HG03159 (cell line): ENCODE measurements around the gene NOTUM.

Experiments
- ATAC-seq: cut with Tn5 transposase; IDR thresholded peaks from one replicate; pipeline ENCODE4 v1.9.1; 2021; ENCODE audit warnings: mild to moderate bottlenecking, moderate library complexity; ENCODE audit not compliant: unreplicated experiment

The NOTUM gene

GRCh38 chr17:81926451-81927151 lies 34.4 kb downstream of the NOTUM start:
- ATAC-seq: peak; percentile 12

GRCh38 chr17:81925860-81926450 lies 35.0 kb downstream of the NOTUM start:
- ATAC-seq: no peak

GRCh38 chr17:81924557-81925532 lies 36.1 kb downstream of the NOTUM start:
- ATAC-seq: no peak

DNA sequence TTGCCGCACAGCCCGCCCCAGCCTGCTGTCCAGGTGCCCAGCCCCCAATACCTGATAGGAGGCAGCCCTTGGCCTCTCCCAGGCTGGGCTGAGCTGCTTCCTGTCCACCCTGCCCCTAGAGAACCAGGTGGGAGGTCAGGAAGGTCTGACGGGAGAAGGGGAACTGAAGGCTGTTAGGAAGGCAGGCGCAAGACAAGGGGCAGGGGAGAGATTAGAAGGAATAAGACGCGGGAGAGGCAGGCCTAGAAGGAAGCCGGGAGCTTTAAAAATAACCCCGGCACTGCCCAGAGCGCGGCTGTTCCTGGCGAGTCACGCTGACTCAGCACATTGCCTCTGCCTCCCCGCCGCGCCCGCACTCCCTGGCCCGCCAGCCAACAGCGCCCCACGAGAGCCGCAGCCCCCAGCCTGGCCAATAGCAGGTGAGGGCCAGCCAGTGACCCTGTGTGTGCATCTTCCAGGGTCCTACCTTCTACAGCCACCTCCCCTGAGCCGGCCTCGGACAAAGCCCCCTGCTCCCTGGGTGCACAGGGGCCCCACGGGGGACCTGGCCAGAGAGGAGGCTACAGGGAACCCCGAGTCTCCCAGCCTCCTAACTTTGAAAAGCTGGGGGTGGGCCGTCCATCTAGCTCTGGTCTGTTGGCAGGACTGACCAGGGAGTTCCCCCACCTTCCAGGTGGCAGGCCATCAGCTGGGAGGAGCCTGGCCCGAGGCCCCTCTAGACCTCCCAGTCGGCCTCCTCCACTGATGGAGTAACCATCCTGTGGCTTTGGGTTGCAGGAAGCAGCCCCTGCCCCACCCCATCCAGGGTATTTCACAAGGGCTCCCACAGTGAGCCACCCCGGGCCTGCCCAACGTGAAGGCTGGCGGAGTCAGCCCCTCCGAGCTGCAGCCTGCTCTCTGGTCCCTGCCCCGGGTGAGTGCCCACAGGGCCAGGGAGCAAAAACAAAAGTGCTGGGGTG lies 37.4 kb downstream of the NOTUM start:
- ATAC-seq: no peak

- ATAC-seq: no peak
These were observed 38.3 kb downstream of the NOTUM start for GRCh38 chr17:81922566-81923301.

- ATAC-seq: no peak
These were observed 38.9 kb downstream of the NOTUM start for GRCh38 chr17:81921996-81922565.

DNA sequence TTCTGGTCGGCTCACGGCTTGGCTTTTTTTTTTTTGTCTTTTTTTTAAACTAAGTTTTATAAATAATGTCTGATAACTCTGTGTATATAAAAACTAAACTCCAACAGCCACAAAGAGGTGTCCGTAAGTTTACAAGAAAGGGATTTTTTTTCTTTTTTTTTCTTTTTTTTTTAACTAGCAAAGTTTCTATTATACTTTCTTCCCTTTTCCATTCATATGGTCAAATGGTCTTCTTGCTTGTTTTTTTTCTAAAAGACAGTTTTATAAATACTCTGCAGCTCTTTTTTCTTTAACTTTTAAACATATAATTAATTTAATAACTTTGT lies 39.5 kb downstream of the NOTUM start:
- no peak for ATAC-seq

DNA sequence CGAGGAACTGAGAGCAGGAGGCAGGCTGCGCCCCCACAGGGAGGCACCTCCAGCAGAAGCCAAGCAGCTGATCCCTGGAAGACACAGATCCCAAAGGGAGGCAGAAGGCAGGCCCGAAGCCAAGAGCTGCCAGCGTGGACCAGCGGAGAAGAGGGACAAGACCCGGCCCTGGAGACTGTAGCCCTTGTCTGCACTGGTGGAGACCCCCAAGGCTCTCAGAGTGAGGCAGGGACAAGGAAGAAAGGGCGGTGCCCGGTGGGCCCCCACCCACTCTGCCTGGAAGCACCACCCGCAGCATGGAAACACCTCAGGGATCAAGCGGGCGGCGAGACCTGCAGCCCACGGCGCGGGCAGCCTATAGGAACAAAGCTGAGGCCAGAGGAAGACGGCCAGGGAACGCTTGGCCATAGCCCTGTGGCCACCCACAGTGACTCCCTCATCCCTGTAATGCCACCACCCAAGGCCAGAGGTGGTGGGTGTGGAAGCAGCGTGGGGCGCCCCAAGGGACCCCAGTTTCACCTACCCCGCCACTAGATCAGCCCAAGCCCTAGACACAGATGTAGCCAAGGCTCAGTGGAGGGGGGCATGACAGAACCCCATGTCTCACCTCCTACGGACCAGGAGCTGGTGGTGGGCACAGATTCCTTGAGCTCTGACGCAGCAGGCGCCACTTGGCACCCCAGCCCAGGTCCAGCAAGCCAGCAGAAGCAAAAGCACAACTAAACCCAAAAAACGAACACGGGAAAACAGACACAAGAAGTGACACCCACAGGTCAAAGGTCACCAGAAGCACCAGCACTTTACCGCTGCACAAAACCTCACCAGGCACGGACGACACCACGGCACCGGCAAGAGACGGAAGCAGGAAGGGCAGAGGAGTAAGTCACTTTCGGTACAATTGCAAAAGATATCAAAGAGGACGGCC lies 40.1 kb downstream of the NOTUM start:
- no peak for ATAC-seq

GRCh38 chr17:81918832-81919545 lies 42.0 kb downstream of the NOTUM start:
- no peak for ATAC-seq

GRCh38 chr17:81918333-81918669 lies 42.7 kb downstream of the NOTUM start:
- ATAC-seq: peak; percentile 13

DNA sequence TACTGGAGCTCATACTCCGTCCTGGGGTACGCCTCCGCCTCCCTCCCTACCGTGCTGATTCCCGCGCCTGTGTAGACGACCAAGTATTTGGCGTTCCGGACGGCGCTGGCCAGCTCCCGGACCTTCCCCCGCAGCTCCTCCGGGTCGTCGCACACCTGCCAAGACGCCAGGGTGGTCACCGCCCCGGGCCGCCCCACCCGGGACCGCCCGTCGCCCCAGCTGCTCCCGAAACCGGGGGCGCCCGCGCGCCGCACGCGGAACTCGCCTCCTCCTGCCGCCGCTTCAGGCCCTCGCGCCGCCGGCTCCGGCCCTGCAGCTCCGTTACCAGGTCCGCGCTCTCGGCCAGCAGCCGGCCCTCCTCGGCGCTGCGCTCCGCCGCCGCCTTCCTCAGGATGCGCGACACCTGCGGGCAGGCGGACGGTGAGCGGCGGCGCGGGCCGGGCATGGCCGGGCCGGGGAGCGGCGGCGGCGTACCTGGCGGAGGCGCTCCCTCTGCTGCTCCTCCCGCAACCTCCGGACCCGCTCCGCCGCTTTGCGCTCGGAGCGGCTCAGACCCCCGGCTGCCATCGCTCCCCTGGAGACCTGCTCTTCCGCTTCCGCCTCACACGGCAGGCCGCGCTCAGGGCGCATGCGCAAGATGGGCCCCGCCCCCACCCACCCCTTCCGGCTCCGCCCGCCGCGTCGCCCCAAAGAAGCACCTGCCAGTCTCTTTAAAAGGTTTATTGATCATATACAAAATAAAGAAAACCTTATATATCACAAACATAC lies 43.2 kb downstream of the NOTUM start, which contains the start of gene SIRT7:
Gene SIRT7 (minus strand): TSS at position 612 of the 768 bp plus-strand sequence. CDS start 45 bp downstream, at position 567.
- ATAC-seq: peak; percentile 71

DNA sequence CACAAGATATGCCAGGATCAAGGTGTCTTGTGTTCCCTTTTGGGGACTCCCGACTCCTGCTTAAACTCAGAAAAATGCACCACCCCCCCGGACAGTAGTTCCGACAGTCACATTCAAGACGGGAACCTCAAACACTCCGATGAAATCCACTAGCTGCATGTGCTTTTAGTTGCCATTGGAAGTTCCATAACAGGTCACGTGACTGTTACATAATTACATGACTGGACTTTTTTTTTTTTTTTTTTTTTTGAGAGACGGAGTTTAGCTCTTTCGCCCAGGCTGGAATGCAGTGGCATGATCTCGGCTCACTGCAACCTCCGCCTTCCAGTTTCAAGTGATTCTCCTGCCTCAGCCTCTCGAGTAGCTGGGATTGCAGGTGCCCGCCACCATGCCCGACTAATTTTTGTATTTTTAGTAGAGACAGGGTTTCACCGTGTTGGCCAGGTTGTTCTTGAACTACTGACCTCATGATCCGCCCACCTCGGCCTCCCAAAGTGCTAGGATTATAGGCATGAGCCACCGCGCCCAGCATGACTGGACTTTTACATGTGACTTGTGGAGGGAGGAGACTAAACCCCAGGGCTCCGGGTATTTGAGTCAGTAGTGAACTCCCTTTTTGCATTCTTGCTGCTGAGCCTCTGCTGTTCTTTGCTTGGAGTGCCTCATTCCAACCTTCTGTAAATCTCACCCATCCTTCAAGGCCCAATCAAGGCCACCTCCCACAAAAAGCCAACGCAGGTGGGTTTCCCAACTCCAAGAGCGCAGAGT lies 44.6 kb downstream of the NOTUM start:
- no peak for ATAC-seq

DNA sequence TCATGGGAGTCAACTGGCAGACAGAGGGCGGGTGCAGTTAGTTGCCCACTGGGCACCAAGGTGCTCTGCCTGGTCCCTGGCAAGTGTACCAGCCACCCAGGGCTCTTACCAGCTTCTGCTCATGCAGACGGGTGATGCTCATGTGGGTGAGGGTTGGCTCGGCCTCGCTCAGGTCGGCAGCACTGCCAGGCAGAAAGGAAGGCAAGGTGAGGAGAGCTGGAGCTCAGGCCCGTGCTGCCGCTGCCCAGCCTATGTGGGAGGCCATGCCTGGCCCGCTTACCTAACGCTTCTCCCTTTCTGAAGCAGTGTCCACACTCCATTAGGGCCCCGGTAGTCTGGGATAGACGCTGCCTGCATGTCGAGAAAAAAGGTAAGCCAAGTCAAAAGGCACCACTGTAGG lies 45.7 kb downstream of the NOTUM start:
- ATAC-seq: no peak

- ATAC-seq: no peak
These were observed 46.7 kb downstream of the NOTUM start for GRCh38 chr17:81914103-81914850.

DNA sequence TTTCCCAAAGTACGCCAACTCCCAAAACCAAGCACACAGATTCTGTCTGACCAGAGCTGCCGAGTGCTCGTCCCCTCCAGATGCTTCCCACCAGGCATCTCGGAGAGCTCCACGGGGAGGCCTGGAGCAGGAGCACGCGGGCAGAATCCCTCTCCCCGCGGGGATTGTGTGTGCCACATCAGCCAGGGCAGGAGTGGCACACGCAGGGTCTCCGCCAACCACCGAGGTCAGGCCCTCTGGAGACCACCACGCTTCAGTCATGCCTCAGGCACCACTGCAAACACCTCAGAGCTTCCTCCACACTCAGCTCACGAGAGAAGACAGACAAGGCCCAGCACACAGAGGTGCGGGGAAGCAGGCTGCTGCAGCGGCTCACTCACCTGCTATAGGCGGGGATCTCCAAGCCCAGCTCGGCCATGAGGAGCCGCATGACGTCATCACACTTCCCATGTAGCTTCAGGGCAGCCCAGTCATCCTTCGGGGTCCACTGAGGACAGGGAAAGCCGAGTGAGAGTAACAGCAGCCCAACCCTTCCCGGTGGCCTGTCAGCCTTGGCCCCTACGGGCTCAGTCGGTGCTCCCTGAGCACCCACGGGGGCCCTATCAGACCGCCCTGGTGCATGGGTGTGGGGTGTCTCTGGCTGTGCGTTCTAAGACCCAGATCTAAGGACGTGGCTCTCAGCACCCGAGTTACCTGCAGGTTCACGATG lies 47.4 kb downstream of the NOTUM start:
- no peak for ATAC-seq
